PC-9 (cell line): ENCODE data around the gene ZIC5.

Source experiments
- CTCF ChIP-seq: fragments of 200-600 bp; sonication (generic); conservative IDR thresholded peaks from 2 replicates; pipeline ENCODE4 v1.6.1; 2017; ENCODE audit warnings: mixed run types, antibody characterized with exemption, mild to moderate bottlenecking, moderate library complexity
- EZH2 ChIP-seq: fragments of 200-600 bp; sonication (generic); IDR thresholded peaks from 2 replicates; pipeline ENCODE4 v1.8.0; 2017; ENCODE audit warnings: antibody characterized with exemption, low read depth

- TF ChIP-seq CTCF, result no peak
- TF ChIP-seq EZH2, result no peak
These were observed 9.3 kb downstream of the ZIC5 start for GRCh38 chr13:99962242-99962641.
